ENCODE data around the gene BEND3.
"Not testable (repeated sequence)": the region's sequence is repeated elsewhere in the genome, so short reads cannot be mapped to it uniquely, and the experiment has no call there.

Gene BEND3

GRCh38 chr6:107114926-107115694 is at the start of gene BEND3:
TSS of gene BEND3 (minus strand) at chr6:107115515. CDS start at chr6:107099285, 16,230 bp downstream.
- no peak for DNase-seq

- not testable (repeated sequence) for DNase-seq
Measured at GRCh38 chr6:107164299-107164698, 49.0 kb upstream of the BEND3 start.

GRCh38 chr6:107161521-107161920 is 46.2 kb upstream of the BEND3 start:
- DNase-seq, result no peak

DNA sequence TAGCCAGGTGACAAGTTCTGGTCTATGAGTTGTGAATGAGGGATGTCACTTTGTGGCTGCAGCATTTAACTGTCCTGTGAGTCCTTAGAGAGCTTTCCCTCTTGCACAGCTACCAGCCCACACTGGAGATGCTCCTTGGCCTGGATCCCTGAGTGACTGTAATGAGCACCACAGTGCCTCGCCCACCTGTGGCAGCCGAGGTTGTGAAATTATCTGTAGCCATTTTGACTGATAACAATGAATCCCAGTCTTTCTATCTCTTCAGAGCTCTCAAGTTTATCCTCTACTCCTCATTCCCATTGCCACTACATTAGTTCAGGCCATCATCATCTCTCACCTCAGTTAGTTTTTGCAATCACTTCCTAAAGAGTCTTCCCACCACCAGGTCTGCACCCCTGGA is 41.3 kb upstream of the BEND3 start:
- no peak for DNase-seq

DNA sequence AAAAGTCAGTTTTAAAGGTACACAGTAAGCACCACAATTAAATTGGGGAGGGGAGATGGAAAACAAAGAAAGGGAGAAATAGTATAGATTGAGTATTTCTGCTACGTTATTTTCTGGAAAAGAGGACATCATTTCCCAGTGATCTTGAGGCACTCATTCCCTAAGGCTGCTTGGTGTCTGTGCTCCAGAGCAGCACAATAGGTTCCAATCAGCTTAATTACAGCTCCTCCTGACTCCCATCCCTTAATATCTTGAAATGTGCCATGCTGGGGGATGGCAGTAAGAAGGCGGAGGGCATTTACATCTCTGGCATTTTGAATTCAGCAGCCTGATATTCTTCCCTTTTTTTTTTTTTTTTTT is 39.5 kb upstream of the BEND3 start:
- no peak for DNase-seq

- DNase-seq, result no peak
Measured at GRCh38 chr6:107154131-107154800, 39.0 kb upstream of the BEND3 start.

GRCh38 chr6:107152638-107153430 is 37.5 kb upstream of the BEND3 start:
- no peak for DNase-seq

- no peak for DNase-seq
Measured at GRCh38 chr6:107144666-107145065, 29.4 kb upstream of the BEND3 start.

GRCh38 chr6:107144014-107144413 is 28.7 kb upstream of the BEND3 start:
- DNase-seq, result no peak

- DNase-seq, result no peak
Measured at GRCh38 chr6:107140581-107140980, 25.3 kb upstream of the BEND3 start.

DNA sequence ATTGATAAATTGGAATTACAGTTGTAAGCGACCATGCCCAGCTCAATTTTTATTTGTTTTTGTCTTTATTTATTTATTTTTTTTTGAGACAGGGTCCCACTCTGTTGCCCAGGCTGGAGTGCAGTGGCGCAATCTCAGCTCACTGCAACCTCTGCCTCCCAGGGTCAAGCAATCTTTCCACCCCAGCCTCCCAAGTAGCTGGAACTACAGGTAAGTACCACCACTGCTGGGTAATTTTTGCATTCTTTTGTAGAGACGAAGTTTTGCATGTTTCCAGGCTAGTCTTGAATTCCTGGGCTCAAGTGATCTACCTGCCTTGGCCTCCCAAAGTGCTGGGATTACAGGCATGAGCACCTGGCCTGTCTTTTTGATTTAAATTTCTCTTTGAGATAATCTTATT is 21.0 kb upstream of the BEND3 start:
- not testable (repeated sequence) for DNase-seq

- not testable (repeated sequence) for DNase-seq
Measured at GRCh38 chr6:107135048-107135680, 19.8 kb upstream of the BEND3 start.

- DNase-seq, result no peak
Measured at GRCh38 chr6:107132330-107132954, 17.1 kb upstream of the BEND3 start.

- no peak for DNase-seq
Measured at GRCh38 chr6:107129370-107129925, 14.1 kb upstream of the BEND3 start.

- no peak for DNase-seq
Measured at GRCh38 chr6:107128577-107128976, 13.3 kb upstream of the BEND3 start.

DNA sequence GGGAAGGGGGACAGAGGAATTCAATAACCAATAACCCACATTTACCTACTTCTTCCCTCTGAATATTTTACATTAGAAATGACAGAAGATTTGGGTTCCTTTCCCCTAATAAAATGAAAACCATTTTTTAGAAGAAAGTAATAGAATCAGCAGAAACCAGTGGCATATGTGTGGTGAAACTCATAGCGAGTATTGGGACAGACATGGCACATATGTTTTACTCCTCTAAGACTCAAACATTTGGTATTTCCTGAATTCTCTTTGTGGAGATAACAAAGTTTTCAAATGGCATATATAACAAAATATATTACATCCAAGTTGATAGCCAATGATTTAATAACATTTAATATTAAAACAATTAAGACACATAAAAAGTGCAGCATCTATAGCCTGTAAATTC is 12.9 kb upstream of the BEND3 start:
- DNase-seq, result no peak

- DNase-seq, result no peak
Measured at GRCh38 chr6:107125771-107126170, 10.5 kb upstream of the BEND3 start.

DNA sequence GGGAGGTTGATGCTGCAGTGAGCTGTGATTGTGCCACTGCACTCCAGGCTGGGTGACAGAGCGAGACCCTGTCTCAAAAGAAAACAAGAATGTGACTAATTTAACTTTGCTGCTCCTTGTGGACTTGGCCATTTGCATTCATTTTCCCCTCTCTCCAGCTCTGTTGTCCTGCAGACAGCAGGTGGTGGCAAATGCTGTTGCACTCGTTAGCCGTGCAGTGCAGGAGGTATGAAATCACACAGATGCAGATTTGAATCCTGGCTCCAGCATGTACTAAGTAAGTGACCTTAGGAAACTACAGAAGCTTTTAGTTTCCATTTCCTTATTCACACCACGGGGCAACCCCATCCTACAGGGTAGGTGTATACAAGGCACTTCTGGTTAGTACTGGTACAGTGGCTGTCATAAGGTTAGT is 9.6 kb upstream of the BEND3 start:
- DNase-seq, result no peak

DNA sequence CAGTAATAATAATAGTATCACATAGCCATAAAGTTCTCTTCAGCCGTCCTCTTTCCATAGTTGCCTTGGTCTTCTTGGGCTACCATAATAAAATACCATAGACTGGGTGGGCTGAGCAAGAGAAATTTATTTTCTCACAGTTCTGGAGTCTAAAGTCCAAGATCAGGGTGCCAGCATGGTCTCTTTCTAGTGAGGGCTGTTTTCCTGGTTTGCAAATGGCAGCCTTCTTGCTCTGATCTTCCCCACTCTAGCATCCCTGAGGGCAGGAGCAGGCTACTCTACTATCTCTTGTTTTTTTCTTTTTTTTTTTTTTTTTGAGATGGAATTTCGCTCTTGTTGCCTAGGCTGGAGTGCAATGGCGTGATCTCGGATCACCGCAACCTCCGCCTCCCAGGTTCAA is 8.2 kb upstream of the BEND3 start:
- no peak for DNase-seq

- DNase-seq, result no peak
Measured at GRCh38 chr6:107122748-107123147, 7.4 kb upstream of the BEND3 start.

- no peak for DNase-seq
Measured at GRCh38 chr6:107121964-107122495, 6.7 kb upstream of the BEND3 start.

- no peak for DNase-seq
Measured at GRCh38 chr6:107121266-107121665, 6.0 kb upstream of the BEND3 start.

All from GOT3 (cell line).